MM.1S (cell line): ENCODE data around the gene EDN3.

Experiments used
- DNase-seq: peaks from one replicate; pipeline ENCODE4 v3.0.0-alpha.2; 2015
- H2AFZ ChIP-seq: fragments of 300-600 bp; sonication (generic); 2 replicates; pipeline ENCODE4 v1.6.0; 2016; ENCODE audit warnings: antibody characterized with exemption, low read length
- H3F3A ChIP-seq: fragments of 300-600 bp; sonication (generic); 2 replicates; pipeline ENCODE4 v1.6.1; 2016; ENCODE audit warnings: mild to moderate bottlenecking, antibody characterized with exemption, low read length, moderate library complexity, mixed read lengths; ENCODE audit not compliant: insufficient read depth
- H3K27ac ChIP-seq: fragments of 300-600 bp; sonication (generic); 2 replicates; pipeline ENCODE4 v1.5.1; 2016; ENCODE audit warnings: mild to moderate bottlenecking, low read length
- H3K27me3 ChIP-seq: fragments of 300-600 bp; sonication (generic); replicated peaks from 2 replicates; pipeline ENCODE4 v1.6.0; 2016; ENCODE audit warnings: low read length; ENCODE audit not compliant: insufficient read depth
- H3K36me3 ChIP-seq: fragments of 300-600 bp; sonication (generic); replicated peaks from 2 replicates; pipeline ENCODE4 v1.6.1; 2016; ENCODE audit warnings: mild to moderate bottlenecking, low read length, mixed read lengths; ENCODE audit not compliant: insufficient read depth
- H3K4me1 ChIP-seq: fragments of 300-600 bp; sonication (generic); 2 replicates; pipeline ENCODE4 v1.6.1; 2016; ENCODE audit warnings: low read length, mixed read lengths
- H3K4me2 ChIP-seq: fragments of 300-600 bp; sonication (generic); 2 replicates; pipeline ENCODE4 v1.6.0; 2016; ENCODE audit warnings: low read depth, low read length
- H3K4me3 ChIP-seq: fragments of 300-600 bp; sonication (generic); 2 replicates; pipeline ENCODE4 v1.5.1; 2016; ENCODE audit warnings: low read length, mixed read lengths
- H3K79me2 ChIP-seq: fragments of 300-600 bp; sonication (generic); 2 replicates; pipeline ENCODE4 v1.6.1; 2016; ENCODE audit warnings: mixed run types, low read length, mixed read lengths
- H3K9ac ChIP-seq: fragments of 300-600 bp; sonication (generic); 2 replicates; pipeline ENCODE4 v1.6.1; 2016; ENCODE audit warnings: low read length, mixed read lengths
- H3K9me2 ChIP-seq: fragments of 300-600 bp; sonication (generic); replicated peaks from 2 replicates; pipeline ENCODE4 v1.6.1; 2016; ENCODE audit warnings: mild to moderate bottlenecking, low read length, mixed read lengths; ENCODE audit not compliant: insufficient read depth
- H3K9me3 ChIP-seq: fragments of 300-600 bp; sonication (generic); replicated peaks from 2 replicates; pipeline ENCODE4 v1.6.1; 2016; ENCODE audit warnings: mild to moderate bottlenecking, low read length, mixed read lengths; ENCODE audit not compliant: insufficient read depth
- H4K20me1 ChIP-seq: fragments of 300-600 bp; sonication (generic); 2 replicates; pipeline ENCODE4 v1.6.1; 2016; ENCODE audit warnings: mild to moderate bottlenecking, low read length, moderate library complexity, mixed read lengths; ENCODE audit not compliant: insufficient read depth
- CTCF ChIP-seq: fragments of 300-600 bp; sonication (generic); IDR thresholded peaks from 2 replicates; pipeline ENCODE4 v1.5.1; 2016; ENCODE audit warnings: antibody characterized with exemption, low read length, mixed read lengths
- EZH2 ChIP-seq: fragments of 300-600 bp; sonication (generic); optimal IDR thresholded peaks from 2 replicates; pipeline ENCODE3; 2017; ENCODE audit warnings: low read depth, mild to moderate bottlenecking, antibody characterized with exemption, low read length, mixed read lengths
- EZH2phosphoT487 ChIP-seq: fragments of 300-600 bp; sonication (generic); IDR thresholded peaks from 2 replicates; pipeline ENCODE4 v1.6.1; 2018; ENCODE audit warnings: antibody characterized with exemption, low read length

The EDN3 gene

GRCh38 chr20:59309218-59309617 is 8.8 kb downstream of the EDN3 start:
- Histone ChIP-seq H3K27me3 (peaks cover 88% of the 10 kb centered on the region), H3K9ac (no peak overlapping the region), H3K4me1 (no peaks in the 10 kb centered on the region), H3K9me2 (no peaks in the 10 kb centered on the region), H3K4me2 (no peak overlapping the region), H4K20me1 (no peaks in the 10 kb centered on the region), H3K4me3 (no peak overlapping the region), H3K27ac (no peak overlapping the region), H3K79me2 (no peaks in the 10 kb centered on the region), H3K36me3 (no peaks in the 10 kb centered on the region), H3F3A (no peaks in the 10 kb centered on the region), H2AFZ (no peak overlapping the region), H3K9me3 (no peaks in the 10 kb centered on the region)
- TF ChIP-seq EZH2phosphoT487 (no peak), CTCF (no peak), EZH2 (no peak)
- DNase-seq: no peak

- H3F3A ChIP-seq: no peaks in the 10 kb centered on the region
- no peaks in the 10 kb centered on the region for H3K9me3 ChIP-seq
- H3K27me3 ChIP-seq: peaks cover 85% of the 10 kb centered on the region
- no peak overlapping the region for H3K9ac ChIP-seq
- H3K4me2 ChIP-seq: no peak overlapping the region
- H2AFZ ChIP-seq: no peak overlapping the region
- H3K4me1 ChIP-seq: no peaks in the 10 kb centered on the region
- no peaks in the 10 kb centered on the region for H4K20me1 ChIP-seq
- no peaks in the 10 kb centered on the region for H3K79me2 ChIP-seq
- no peak overlapping the region for H3K27ac ChIP-seq
- no peak for DNase-seq
- H3K36me3 ChIP-seq: no peaks in the 10 kb centered on the region
- TF ChIP-seq EZH2 (no peak), EZH2phosphoT487 (no peak), CTCF (no peak)
- no peaks in the 10 kb centered on the region for H3K9me2 ChIP-seq
- H3K4me3 ChIP-seq: no peak overlapping the region
Observed at GRCh38 chr20:59314997-59315396, 14.6 kb downstream of the EDN3 start.

GRCh38 chr20:59316911-59317731 is 16.7 kb downstream of the EDN3 start:
- no peaks in the 10 kb centered on the region for H3K79me2 ChIP-seq
- no peak for DNase-seq

More at GRCh38 chr20:59316911-59317731, 16.7 kb downstream of the EDN3 start:
- no peak overlapping the region for H3K9ac ChIP-seq
- no peaks in the 10 kb centered on the region for H3K9me3 ChIP-seq
- peaks cover 85% of the 10 kb centered on the region for H3K27me3 ChIP-seq
- H3K4me3 ChIP-seq: no peak overlapping the region
- H3K27ac ChIP-seq: no peak overlapping the region
- no peak overlapping the region for H3K4me2 ChIP-seq
- H2AFZ ChIP-seq: no peak overlapping the region
- H3F3A ChIP-seq: no peaks in the 10 kb centered on the region
- no peaks in the 10 kb centered on the region for H3K9me2 ChIP-seq
- H3K4me1 ChIP-seq: no peaks in the 10 kb centered on the region
- H3K36me3 ChIP-seq: no peaks in the 10 kb centered on the region
- H4K20me1 ChIP-seq: no peaks in the 10 kb centered on the region
- TF ChIP-seq EZH2phosphoT487 (no peak), EZH2 (no peak), CTCF (no peak)
